ENCODE measurements around the gene ABCD3.
A peak's percentile ranks its signal among the peaks of the same experiment; 100 is the strongest.

Gene ABCD3

DNA sequence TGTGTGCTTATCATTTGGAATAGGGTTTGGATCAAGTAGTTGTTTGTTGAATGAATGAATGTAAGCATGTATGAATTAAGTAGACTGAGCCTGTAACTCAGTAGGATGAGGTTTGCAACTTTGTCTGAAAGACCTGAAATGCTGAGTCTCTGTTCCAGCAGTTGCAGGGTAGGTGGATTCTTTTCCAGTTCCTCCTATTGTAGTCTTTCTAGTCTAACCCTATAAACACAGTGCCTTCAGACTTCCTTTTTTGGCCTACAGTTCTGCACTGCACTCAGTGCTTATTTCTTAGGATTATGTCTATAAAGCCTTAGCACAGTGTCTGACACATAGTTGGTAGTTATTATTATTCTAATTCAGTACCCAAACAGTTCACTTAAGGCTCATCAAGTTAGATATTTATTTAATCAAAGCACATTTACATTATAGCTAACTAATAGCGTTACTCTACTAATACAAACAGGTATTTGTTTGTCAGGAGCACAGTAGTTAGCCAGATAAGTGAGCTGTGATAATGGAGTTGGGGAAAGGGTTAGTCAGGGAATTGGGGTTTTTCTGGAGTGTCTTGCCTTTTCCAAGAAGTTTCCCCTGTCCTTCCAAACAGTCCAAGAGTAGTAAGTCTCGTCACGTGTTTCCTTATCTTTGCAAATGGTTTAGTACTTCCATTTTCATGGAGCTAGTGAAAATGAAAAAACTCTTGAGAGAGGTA, 45.0 kb downstream of the ABCD3 start:
- no peak for DNase-seq (ENCODE audit: low spot score)

- DNase-seq (ENCODE audit: low spot score), result peak; percentile 83
Measured at GRCh38 chr1:94463765-94464330, 45.7 kb downstream of the ABCD3 start.

DNA sequence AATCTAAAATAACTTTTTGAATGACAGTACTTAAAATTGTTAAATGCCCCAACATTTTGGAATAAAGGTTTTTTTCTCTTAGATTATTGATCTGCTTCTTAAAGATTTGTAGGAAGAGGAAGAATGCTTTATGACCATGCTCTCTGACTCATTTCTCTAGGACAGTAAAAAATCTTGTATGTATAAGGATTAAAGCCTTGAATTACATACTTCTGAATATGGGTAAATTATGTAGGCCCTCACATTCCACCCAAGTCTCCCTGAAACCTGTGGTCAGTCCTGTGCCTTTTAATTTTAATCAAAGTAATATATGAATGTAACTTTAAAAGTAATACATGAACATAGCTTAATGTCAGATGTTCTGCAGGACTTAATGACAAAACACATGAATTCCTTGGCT, 50.5 kb downstream of the ABCD3 start:
- DNase-seq (ENCODE audit: low spot score), result no peak

DNA sequence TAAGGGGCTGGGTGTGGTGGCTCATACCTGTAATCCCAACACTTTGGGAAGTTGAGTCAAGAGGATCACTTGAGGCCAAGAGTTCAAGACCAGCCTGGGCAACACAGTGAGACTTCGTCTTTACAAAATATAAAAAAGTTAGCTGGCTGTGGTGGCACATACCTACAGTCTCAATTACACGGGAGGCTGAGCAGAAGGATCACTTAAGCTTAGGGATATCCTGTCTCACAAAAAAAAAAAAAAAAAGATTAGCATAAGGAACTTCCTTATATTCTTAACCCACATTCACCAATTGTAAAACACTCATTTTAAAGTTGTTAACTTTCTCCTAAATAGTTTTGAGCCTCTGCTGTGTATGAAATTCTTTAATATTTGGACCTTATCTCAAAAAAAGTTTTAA, 53.1 kb downstream of the ABCD3 start:
- no peak for DNase-seq (ENCODE audit: low spot score)

- DNase-seq (ENCODE audit: low spot score), result no peak
Measured at GRCh38 chr1:94475232-94475631, 57.0 kb downstream of the ABCD3 start.

DNA sequence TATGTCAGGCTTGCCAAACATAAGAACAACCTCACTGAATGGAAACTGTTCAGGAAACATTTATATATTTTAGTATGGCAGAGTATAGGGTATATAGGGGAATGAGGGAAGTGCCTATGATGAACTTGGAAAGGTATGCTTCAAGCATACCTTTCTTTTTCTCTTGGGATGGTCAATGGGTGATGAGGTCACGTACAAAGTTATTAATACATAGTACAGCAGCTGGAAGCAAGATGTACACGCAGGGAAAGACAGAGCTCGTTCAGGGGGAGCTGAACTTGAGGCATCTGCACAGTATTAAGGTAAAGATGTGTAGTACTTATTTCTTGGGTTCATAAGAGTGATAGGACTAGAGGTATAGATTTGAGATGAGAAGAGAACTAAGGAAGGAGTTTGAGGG, 61.5 kb downstream of the ABCD3 start:
- no peak for DNase-seq (ENCODE audit: low spot score)

- DNase-seq (ENCODE audit: low spot score), result peak; percentile 85
Measured at GRCh38 chr1:94481473-94481933, 63.3 kb downstream of the ABCD3 start.

DNA sequence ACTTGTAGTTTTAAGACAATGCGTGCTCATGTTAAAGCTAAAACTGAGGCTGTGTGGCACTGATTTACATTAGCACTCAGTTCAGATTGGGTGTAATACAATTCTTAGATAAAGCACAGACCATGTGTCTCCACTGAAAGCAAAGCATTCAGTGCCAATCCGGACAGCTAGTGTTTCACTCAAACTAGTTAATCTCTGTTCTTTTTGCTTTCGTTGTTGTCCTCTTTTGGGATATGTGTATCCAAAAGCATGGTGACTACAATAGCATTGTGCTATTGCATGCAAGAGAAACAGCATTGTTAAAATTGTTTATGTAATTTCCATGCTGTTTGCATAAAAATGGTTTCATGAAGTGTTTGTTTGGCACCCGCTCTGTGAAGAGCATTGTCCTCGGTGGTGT, 68.8 kb downstream of the ABCD3 start:
- peak; percentile 77 for DNase-seq (ENCODE audit: low spot score)

DNA sequence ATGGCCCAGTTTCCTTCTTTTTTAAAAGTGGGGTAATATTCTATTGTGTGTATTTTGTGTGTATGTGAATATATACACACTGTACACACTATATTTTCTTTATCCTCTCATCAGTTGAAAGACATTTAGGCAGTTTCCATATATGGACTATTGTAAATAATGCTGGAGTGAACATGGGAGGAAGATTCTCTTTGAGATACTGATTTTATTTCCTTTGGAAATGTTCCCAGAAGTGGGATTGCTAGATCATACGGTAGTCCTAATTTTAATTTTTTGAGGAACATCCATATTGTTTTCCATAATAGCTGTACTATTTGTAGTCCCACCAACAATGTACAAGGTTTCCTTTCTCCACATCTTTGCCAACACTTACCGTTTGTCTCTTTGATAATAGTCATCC, 72.4 kb downstream of the ABCD3 start:
- DNase-seq (ENCODE audit: low spot score), result no peak

GRCh38 chr1:94496076-94496755, 78.0 kb downstream of the ABCD3 start:
- no peak for DNase-seq (ENCODE audit: low spot score)

GRCh38 chr1:94501426-94501825, 83.2 kb downstream of the ABCD3 start:
- DNase-seq (ENCODE audit: low spot score), result no peak

DNA sequence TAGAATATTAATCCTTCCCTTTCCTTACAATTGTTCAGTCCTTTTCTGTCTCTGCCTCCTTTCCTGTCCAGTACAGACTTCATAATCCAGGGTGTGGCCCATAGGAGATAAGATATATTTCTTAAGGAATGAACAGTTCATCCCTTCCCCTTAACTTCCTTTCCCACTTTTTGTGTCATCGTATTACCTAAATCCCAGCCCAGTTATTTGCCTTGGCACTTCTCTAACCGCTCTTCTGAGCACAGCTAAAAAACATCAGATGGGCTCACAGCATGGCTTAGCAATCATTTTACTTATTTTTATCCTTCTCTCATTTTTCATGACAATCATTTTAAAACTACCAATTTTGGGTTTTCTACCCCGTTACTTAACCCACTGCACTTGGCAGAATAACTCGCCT, 83.7 kb downstream of the ABCD3 start:
- DNase-seq (ENCODE audit: low spot score), result no peak

DNA sequence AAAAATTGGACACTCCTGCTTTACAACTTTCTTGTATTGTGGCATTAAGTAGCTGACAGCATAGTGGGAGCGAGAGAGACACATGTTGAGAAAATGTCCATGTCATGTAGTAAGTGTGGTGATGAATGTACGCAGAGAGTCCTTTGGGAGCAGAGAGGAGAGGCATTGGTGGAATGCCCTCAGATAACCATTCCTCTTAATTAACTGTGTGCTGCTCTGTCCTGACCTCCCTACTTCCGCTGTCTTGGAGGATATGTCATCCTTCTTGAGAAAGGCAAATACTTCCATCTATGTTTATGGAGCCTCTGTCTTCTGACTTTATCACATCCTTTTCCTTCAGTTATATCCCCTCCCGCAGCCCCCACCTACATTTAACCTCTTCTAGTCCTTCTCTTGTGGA, 85.0 kb downstream of the ABCD3 start:
- DNase-seq (ENCODE audit: low spot score), result no peak

DNA sequence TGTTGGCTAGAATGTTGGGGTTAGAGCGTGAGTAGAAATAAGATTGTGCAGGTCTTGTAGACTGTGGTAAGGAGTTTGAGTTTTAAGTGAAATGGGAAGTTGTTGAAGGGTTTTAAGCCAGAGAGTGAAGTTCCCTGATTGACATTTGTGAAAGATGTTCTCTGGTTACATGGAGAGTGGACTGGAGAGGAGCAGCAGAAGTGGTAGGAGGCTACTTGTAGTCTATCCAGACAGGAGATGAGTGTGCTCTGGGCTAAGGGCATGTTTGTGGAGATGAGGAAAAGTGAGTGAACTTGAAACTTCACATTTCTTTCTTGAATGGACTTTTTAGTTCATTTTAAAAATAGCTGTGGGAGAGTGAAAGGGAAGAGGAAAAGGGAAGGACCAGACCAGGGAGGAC, 86.4 kb downstream of the ABCD3 start:
- no peak for DNase-seq (ENCODE audit: low spot score)

GRCh38 chr1:94512816-94513215, 94.6 kb downstream of the ABCD3 start:
- DNase-seq (ENCODE audit: low spot score), result no peak

- DNase-seq (ENCODE audit: low spot score), result peak; percentile 36
Measured at GRCh38 chr1:94514095-94514727, 96.0 kb downstream of the ABCD3 start.

DNA sequence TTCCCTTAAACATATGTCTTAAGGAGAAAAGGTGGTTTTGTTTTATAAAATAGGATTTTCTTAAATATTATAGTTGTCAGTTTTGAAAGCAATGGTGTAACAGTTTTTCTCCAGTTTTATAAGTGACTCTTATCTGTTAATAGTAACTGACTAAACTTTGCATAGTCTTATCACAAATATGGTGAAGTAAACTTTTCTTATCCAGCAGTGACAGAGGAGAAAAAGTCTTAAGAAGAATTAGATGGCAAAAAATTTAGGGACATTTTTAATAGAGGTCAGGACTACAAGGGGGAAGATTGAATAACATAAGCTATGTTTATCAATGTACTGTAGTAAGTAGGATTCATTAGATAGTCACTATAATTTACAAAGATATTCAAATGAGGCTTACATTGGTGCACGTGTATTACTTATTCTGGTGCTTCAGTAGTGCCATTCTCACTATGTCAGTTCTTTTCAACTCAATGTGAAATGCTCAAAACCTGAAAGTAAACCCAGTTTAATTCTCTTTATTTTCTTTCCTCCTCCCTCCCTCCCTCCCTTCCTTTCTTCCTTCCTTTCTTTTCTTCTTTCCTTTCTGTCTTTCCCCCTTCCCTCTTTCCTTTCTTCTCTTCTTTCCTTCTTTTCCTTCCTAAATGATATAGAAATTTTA, 97.2 kb downstream of the ABCD3 start:
- DNase-seq (ENCODE audit: low spot score), result no peak

DNA sequence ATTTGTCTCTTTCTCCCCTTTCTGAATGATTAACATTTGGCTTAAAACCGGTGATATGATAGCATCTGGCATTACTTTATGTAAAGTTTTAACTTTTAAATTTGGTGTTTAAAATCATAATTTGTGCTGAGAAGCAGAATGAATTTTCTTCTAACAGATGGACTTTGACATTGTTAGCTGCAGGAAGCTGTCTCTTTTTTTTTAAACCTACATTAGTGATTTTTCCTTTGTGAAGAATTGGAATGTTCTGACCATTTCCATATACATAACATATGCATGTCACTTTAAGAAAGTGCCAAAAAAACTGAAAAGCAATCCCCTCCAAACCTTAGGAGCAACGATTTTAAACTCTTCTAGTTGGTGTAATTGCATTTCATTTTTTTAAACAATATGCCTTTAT, 101.2 kb downstream of the ABCD3 start:
- no peak for DNase-seq (ENCODE audit: low spot score)

DNA sequence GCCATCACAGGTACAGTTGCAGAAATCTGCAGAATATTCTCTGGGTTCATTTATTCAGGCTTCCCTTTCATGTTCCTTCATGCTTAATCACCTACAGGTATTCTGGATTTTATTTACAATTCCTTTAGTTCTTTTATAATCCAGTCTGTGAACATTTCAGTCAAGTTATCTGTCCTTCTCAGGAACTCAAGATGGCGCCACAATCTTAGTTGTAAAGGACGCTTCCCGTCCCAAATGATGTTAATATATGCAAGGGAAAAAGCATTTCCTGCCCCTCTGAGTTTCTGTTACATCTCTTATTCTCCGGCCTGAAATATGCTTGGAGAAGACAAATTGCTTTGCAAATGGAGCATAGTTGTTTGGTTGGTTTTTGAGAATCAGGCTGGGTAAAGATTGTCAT, 104.1 kb downstream of the ABCD3 start:
- DNase-seq (ENCODE audit: low spot score), result peak; percentile 53

- DNase-seq (ENCODE audit: low spot score), result no peak
Measured at GRCh38 chr1:94524531-94524930, 106.3 kb downstream of the ABCD3 start.

GRCh38 chr1:94526152-94526980, 108.2 kb downstream of the ABCD3 start:
- DNase-seq (ENCODE audit: low spot score), result no peak
